Kidney epithelial cell (primary cell): Measurements from ENCODE around the gene PPFIBP1. TPM values are rescaled to one million over a fixed set of nuclear protein-coding genes. Genes with fewer than 3 reads are reported as not detected.

Experiments used
- DNase-seq: peaks from one replicate; pipeline ENCODE4 v3.0.0-alpha.2; 2010; ENCODE audit warnings: low read depth
- H3K27me3 ChIP-seq: 2 replicates; pipeline ENCODE4 v1.6.0; 2011; ENCODE audit warnings: low read length; ENCODE audit not compliant: control insufficient read depth, insufficient read depth
- H3K36me3 ChIP-seq: 2 replicates; pipeline ENCODE4 v1.5.1; 2011; ENCODE audit warnings: low read length; ENCODE audit not compliant: control insufficient read depth, insufficient read depth
- H3K4me3 ChIP-seq: 2 replicates; pipeline ENCODE4 v1.5.1; 2011; ENCODE audit warnings: low read depth, mild to moderate bottlenecking, control low read depth, low read length
- CTCF ChIP-seq: IDR thresholded peaks from 2 replicates; pipeline ENCODE4 v1.5.1; 2011; ENCODE audit warnings: mild to moderate bottlenecking, moderate library complexity, low read length, control low read depth, inconsistent platforms; ENCODE audit not compliant: insufficient read depth, poor library complexity, severe bottlenecking
- total RNA-seq: library from RNA; depleted of rRNA; stranded (reverse); fragments of >200 nt; gene quantifications from 2 replicates; pipeline ENCODE4 v1.2.3, GENCODE V29; 2015

PPFIBP1 gene
- total RNA-seq, 1 donor from 2014 or later, result 119 TPM

DNA sequence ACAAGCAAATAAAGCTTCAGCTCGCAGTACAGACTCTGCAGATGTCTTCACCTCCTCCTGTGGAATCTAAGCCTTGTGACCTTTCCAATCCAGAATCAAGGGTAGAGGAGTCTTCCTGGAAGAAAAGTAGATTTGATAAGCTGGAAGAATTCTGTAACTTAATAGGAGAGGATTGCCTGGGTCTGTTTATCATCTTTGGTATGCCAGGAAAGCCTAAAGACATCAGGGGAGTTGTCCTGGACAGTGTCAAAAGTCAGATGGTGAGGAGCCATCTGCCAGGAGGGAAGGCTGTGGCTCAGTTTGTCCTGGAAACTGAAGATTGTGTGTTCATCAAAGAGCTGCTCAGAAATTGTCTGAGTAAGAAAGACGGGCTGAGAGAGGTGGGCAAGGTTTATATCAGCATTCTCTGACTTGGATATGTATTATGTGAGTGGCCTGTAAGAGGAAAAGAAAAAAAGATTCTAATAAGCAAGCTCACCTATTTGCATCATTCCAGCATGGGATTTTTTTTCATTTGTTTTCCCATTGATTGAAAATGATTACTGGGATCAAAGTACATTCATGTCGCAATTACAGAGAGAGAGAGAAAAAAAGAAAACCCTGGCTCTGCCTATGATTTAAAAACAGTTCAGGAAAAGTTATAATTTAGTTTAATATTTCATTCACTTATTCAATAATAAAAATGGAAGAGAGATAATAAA is 173.0 kb downstream of the PPFIBP1 start:
- Histone ChIP-seq H3K27me3 (no peaks in the 10 kb centered on the region), H3K36me3 (peaks cover 4% of the 10 kb centered on the region), H3K4me3 (no peak overlapping the region)
- no peak for TF ChIP-seq CTCF
- DNase-seq, result no peak

GRCh38 chr12:27703720-27704452 is 179.9 kb downstream of the PPFIBP1 start:
- DNase-seq, result peak; percentile 51
- Histone ChIP-seq H3K4me3 (no peak overlapping the region), H3K36me3 (no peaks in the 10 kb centered on the region), H3K27me3 (no peaks in the 10 kb centered on the region)
- TF ChIP-seq CTCF, result peak; percentile 80

- no peak for TF ChIP-seq CTCF
- H3K27me3 ChIP-seq, result no peaks in the 10 kb centered on the region
- no peak for DNase-seq
- no peaks in the 10 kb centered on the region for H3K36me3 ChIP-seq
- no peak overlapping the region for H3K4me3 ChIP-seq
Measured at GRCh38 chr12:27705263-27705662, 181.3 kb downstream of the PPFIBP1 start.

DNA sequence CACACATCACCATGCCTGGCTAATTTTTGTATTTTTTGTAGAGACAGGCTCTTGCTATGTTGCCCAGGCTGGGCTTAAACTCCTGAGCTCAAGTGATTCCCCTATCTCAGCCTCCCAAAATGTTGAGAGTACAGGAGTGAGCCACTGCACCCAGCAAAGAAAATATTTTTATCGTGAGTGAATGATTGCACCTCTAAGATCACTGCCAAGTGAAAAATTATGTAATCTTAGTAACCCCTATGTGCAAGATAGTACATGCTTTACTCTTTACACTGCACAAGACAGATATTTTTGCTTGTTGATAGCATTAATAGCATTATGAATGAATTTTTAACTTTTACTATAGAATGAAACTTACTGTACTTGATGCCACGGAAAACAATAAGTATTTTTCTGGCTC is 183.2 kb downstream of the PPFIBP1 start:
- H3K4me3 ChIP-seq, result no peak overlapping the region
- no peak for DNase-seq
- H3K27me3 ChIP-seq, result no peaks in the 10 kb centered on the region
- TF ChIP-seq CTCF, result no peak
- no peaks in the 10 kb centered on the region for H3K36me3 ChIP-seq

DNA sequence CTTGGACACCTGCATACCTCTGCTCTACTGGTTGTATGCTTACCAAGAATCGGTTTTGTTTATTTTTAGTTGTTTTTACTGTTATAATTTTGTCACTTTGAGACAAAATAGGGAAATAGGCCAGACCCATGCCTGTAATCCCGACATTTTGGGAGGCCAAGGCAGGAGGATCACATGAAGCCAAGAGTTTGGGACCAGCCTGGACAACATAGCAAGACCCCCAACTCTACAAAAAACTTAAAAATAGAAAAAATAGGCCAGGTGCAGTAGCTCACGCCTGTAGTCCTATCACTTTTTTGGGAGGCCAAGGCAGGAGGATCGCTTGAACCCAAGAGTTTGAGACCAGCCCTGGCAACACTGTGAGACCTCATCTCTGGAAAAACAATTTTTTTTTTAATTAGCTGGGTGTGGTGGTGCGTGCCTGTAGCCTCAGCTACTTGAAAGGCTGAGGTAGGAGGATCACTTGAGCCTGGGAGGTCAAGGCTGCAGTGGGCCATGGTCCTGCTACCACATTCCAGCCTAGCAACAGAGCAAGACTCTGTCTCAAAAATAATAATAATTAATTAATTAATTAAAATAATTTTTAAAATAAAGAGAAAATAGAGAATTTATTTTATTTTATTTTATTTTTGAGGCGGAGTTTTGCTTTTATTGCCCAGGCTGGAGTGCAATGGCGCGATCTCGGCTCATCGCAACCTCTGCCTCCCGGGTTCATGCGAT is 185.4 kb downstream of the PPFIBP1 start:
- no peaks in the 10 kb centered on the region for H3K36me3 ChIP-seq
- peak overlapping the region; percentile 99 for H3K4me3 ChIP-seq
- no peak for DNase-seq
- no peak for TF ChIP-seq CTCF
- no peaks in the 10 kb centered on the region for H3K27me3 ChIP-seq
